ENCODE measurements around the gene FGD5.
"Not testable (repeated sequence)": the region's sequence is repeated elsewhere in the genome, so short reads cannot be mapped to it uniquely, and the experiment has no call there.

The FGD5 gene

GRCh38 chr3:14804835-14805780, 13.7 kb upstream of the FGD5 start:
- ChIA-PET POLR2A (ENCODE audit: low non-redundant PET) (no interaction called here), CTCF (no interaction called here)
- no peak for TF ChIP-seq CTCF (conservative IDR thresholded peaks at IDR 0.05; ENCODE audit: low read depth)
- DNase-seq (ENCODE audit: low spot score), result no peak
- no peak overlapping the region for H3K27ac ChIP-seq

- no peak for TF ChIP-seq CTCF (conservative IDR thresholded peaks at IDR 0.05; ENCODE audit: low read depth)
- ChIA-PET CTCF (no interaction called here), POLR2A (ENCODE audit: low non-redundant PET) (no interaction called here)
- DNase-seq (ENCODE audit: low spot score), result no peak
- no peak overlapping the region for H3K27ac ChIP-seq
These were observed 12.7 kb upstream of the FGD5 start for GRCh38 chr3:14805961-14806537.

- ChIA-PET CTCF (interaction anchor here (0.6 kb wide), 1 partner anchor 21 kb away, joined by 3 read pairs; no protein-coding TSS in a partner anchor), POLR2A (ENCODE audit: low non-redundant PET) (no interaction called here)
- no peak for DNase-seq (ENCODE audit: low spot score)
- no peak overlapping the region for H3K27ac ChIP-seq
- TF ChIP-seq CTCF (conservative IDR thresholded peaks at IDR 0.05; ENCODE audit: low read depth), result no peak
These were observed 12.0 kb upstream of the FGD5 start for GRCh38 chr3:14806641-14807263.

- H3K27ac ChIP-seq, result no peak overlapping the region
- no peak for TF ChIP-seq CTCF (conservative IDR thresholded peaks at IDR 0.05; ENCODE audit: low read depth)
- ChIA-PET CTCF (no interaction called here), POLR2A (ENCODE audit: low non-redundant PET) (no interaction called here)
- DNase-seq (ENCODE audit: low spot score), result no peak
These were observed 10.7 kb upstream of the FGD5 start for GRCh38 chr3:14808025-14808424.

- POLR2A ChIA-PET (ENCODE audit: low non-redundant PET), result no interaction called here
- CTCF ChIA-PET, result no interaction called here
- no peak overlapping the region for H3K27ac ChIP-seq
- DNase-seq (ENCODE audit: low spot score), result no peak
- TF ChIP-seq CTCF (conservative IDR thresholded peaks at IDR 0.05; ENCODE audit: low read depth), result no peak
These were observed 10.1 kb upstream of the FGD5 start for GRCh38 chr3:14808502-14809266.

- DNase-seq (ENCODE audit: low spot score); POLR2A ChIA-PET (ENCODE audit: low non-redundant PET); H3K27ac ChIP-seq; CTCF ChIA-PET: not testable (repeated sequence)
These were observed 9.2 kb upstream of the FGD5 start for GRCh38 chr3:14809611-14810010.

Measured in RWPE1 (cell line).